Lower leg skin (tissue), 3 donors: ENCODE measurements around the gene ID2.

Experiments used
- CTCF ChIP-seq, 3 donors: fragments of 450-650 bp; IDR thresholded peaks; one replicate each; pipeline ENCODE4 v1.5.1; 2016; ENCODE audit warnings: antibody characterized with exemption in 3 of 3, mild to moderate bottlenecking in 3 of 3, moderate library complexity in 2 of 3
- POLR2A ChIP-seq, 2 donors: fragments of 450-650 bp; IDR thresholded peaks; one replicate each; pipeline ENCODE4 v1.6.1; 2016 to 2017; ENCODE audit warnings: antibody characterized with exemption in 2 of 2, mild to moderate bottlenecking in 1 of 2, moderate library complexity in 1 of 2

GRCh38 chr2:8632755-8633154 lies 49.1 kb upstream of the ID2 start:
- no peak for TF ChIP-seq POLR2A (IDR thresholded peaks at IDR 0.05)
- no peak for TF ChIP-seq CTCF (IDR thresholded peaks at IDR 0.05)
